Measurements from ENCODE around the gene AOPEP.

Gene AOPEP

GRCh38 chr9:94685359-94685758 is 41.1 kb upstream of the AOPEP start:
- H3K4me3 ChIP-seq (replicated peaks; ENCODE audit: low read depth, low read length): no peak overlapping the region
- no peak for DNase-seq (ENCODE audit: extremely low read depth, low read depth)
- no peak for TF ChIP-seq CTCF (IDR thresholded peaks at IDR 0.05; ENCODE audit: low read depth, low read length, missing control alignments)

DNA sequence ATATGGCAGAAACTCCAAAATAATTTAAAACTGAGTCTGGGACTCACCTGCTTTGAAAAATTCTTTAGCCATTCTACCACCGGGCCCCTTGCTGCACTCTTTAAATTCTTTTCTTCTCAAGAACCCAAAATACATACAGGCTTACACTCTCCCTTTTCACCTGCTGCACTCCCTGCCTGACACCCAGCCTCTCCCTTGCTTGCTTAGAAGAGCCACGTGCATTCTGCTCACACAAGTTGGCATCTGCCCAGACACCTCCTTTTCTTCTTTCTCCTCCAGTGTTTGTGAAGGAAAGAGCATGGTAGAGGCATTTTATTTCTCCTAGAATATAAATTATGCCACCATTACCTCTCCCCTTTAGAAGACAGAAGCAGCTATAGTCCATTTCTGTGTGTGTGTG is 39.0 kb upstream of the AOPEP start:
- no peak for TF ChIP-seq CTCF (IDR thresholded peaks at IDR 0.05; ENCODE audit: low read depth, low read length, missing control alignments)
- H3K4me3 ChIP-seq (replicated peaks; ENCODE audit: low read depth, low read length): no peak overlapping the region
- no peak for DNase-seq (ENCODE audit: extremely low read depth, low read depth)

- H3K4me3 ChIP-seq (replicated peaks; ENCODE audit: low read depth, low read length): no peak overlapping the region
- TF ChIP-seq CTCF (IDR thresholded peaks at IDR 0.05; ENCODE audit: low read depth, low read length, missing control alignments): no peak
- no peak for DNase-seq (ENCODE audit: extremely low read depth, low read depth)
Measured at GRCh38 chr9:94690344-94690743, 36.2 kb upstream of the AOPEP start.

GRCh38 chr9:94692601-94693000 is 33.9 kb upstream of the AOPEP start:
- H3K4me3 ChIP-seq (replicated peaks; ENCODE audit: low read depth, low read length): no peak overlapping the region
- no peak for TF ChIP-seq CTCF (IDR thresholded peaks at IDR 0.05; ENCODE audit: low read depth, low read length, missing control alignments)
- DNase-seq (ENCODE audit: extremely low read depth, low read depth): no peak

DNA sequence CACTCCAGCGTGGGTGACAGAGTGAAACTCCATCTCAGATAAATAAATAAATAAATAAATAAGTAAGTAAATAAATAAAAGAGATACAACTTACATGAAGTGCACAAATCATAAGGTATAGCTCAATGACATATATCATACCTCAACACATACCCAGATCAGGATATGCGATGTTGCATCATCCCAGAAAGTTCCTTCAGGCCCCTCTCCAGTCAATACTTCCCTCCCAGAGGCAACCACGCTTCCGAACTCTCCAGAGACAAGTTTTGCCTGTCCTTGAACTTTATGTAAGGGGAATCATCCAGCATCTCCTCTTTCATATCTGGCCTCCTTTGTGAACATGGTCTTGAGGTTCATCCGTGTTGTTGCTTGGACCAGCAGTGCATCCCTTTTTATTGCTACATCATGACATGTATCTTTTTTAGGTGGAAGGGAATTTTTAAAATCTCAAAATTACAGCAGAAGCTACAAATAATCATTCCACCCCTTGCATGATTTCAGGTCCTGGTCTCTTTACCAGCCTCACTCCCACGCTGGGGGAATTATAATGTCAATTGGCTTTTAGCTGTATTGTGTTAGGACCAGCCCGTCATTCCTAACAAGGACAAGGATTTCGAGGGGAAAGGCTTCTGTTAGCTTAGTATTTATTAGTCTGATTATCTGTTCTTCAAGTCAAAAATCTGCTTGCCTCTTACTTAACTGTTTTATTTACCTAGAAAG is 32.9 kb upstream of the AOPEP start:
- no peak for DNase-seq (ENCODE audit: extremely low read depth, low read depth)
- no peak for TF ChIP-seq CTCF (IDR thresholded peaks at IDR 0.05; ENCODE audit: low read depth, low read length, missing control alignments)
- no peak overlapping the region for H3K4me3 ChIP-seq (replicated peaks; ENCODE audit: low read depth, low read length)

GRCh38 chr9:94696545-94696944 is 30.0 kb upstream of the AOPEP start:
- no peak overlapping the region for H3K4me3 ChIP-seq (replicated peaks; ENCODE audit: low read depth, low read length)
- no peak for TF ChIP-seq CTCF (IDR thresholded peaks at IDR 0.05; ENCODE audit: low read depth, low read length, missing control alignments)
- no peak for DNase-seq (ENCODE audit: extremely low read depth, low read depth)

Measured in HFF-Myc (cell line).